Vagina (tissue), 2 donors: ENCODE data around the gene HOOK2. TPM values are rescaled to one million over a fixed set of nuclear protein-coding genes. Genes with fewer than 3 reads are reported as not detected.

Source experiments
- DNase-seq, 2 donors: peaks; one replicate each; pipeline ENCODE4 v3.0.0-alpha.2; 2017; ENCODE audit errors: extremely low spot score in 2 of 2
- H3K27ac ChIP-seq: fragments of 200-600 bp; sonication (generic); one replicate; pipeline ENCODE4 v1.5.1; 2019
- H3K27me3 ChIP-seq: fragments of 200-600 bp; sonication (generic); one replicate; pipeline ENCODE4 v1.5.1; 2019
- H3K36me3 ChIP-seq, 2 donors: fragments of 200-600 bp; sonication (generic); one replicate each; pipeline ENCODE4 v1.5.1; 2017 to 2019
- H3K4me1 ChIP-seq: fragments of 200-600 bp; sonication (generic); one replicate; pipeline ENCODE4 v1.5.1; 2019
- H3K4me3 ChIP-seq, 2 donors: fragments of 200-600 bp; sonication (generic); 1 replicate in 1 of 2; 2 replicates in 1 of 2; pipeline ENCODE4 v1.5.1; 2016 to 2019
- H3K9me3 ChIP-seq: fragments of 200-600 bp; sonication (generic); one replicate; pipeline ENCODE4 v1.5.1; 2019
- POLR2A ChIP-seq, 2 donors: fragments of 450-650 bp; IDR thresholded peaks; one replicate each; pipeline ENCODE4 v1.6.1; 2017; ENCODE audit warnings: antibody characterized with exemption in 2 of 2, mild to moderate bottlenecking in 2 of 2, moderate library complexity in 2 of 2
- POLR2AphosphoS5 ChIP-seq, 2 donors: sonication (generic); formaldehyde crosslinking; IDR thresholded peaks; one replicate each; pipeline ENCODE4 v1.9.0; 2017; ENCODE audit warnings: antibody characterized with exemption in 2 of 2, mild to moderate bottlenecking in 2 of 2, low read depth in 1 of 2; ENCODE audit not compliant: insufficient read depth in 1 of 2
- intact Hi-C: fragments of 100-400 bp; cut with DNase I; formaldehyde crosslinking; loops from one replicate; pipeline ENCODE4 v1.15.1; 2023
- total RNA-seq: library from RNA; depleted of rRNA; stranded (reverse); fragments of >200 nt; gene quantifications from one replicate; pipeline ENCODE4 v1.2.3, GENCODE V29; 2016
- TF ChIP-seq, protein P1 (sequence below), 3 experiments: fragments of 450-650 bp in 2 of 3; fragments of 200-600 bp in 1 of 3; sonication (generic) in 1 of 3; IDR thresholded peaks; one replicate each; pipeline ENCODE4 v1.5.1; 2017 to 2019; ENCODE audit warnings: antibody characterized with exemption in 3 of 3, mild to moderate bottlenecking in 2 of 3, moderate library complexity in 2 of 3

HOOK2 gene
- total RNA-seq, 1 donor from 2014 or later: 65.6 TPM

DNA sequence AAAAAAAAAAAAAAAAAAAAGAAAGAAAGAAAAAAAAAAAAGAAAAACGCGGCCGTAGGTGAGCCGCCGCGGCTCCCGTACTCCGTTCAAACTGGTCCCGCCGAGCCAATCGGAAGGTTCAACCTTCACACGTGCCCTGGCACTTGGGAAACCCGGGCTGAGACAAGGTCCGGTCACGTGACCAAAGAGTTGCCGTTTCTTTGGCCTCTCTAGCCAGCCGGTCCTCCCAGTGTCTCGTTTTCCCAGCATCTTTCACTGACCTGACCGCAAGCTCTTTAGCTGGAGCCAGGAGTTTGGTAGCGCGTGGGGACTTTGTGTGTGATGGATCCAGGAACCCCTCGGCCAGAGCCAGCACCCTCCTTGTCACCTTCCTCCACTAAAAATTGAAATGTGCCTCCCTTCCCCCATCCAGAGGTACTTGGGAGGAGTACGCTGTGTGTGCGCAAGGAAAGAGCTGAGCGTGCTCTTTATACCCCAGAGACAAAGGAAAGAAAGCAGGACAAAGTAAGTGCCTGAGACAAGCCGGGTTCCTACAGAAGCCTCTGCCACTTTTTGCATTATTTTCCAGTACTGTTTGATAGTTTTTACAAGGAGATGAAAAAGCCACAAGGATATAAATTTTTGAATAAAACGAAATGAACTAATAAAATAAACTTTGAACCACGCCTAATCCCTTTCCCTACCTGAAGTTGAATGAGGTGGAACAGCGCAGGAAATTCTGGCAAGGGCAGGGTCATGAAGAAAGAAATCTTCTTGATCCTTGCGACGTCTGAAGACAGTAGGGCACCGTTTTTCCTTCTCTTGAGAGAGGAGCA is 52.6 kb downstream of the HOOK2 start:
- TF ChIP-seq, protein P1, sequence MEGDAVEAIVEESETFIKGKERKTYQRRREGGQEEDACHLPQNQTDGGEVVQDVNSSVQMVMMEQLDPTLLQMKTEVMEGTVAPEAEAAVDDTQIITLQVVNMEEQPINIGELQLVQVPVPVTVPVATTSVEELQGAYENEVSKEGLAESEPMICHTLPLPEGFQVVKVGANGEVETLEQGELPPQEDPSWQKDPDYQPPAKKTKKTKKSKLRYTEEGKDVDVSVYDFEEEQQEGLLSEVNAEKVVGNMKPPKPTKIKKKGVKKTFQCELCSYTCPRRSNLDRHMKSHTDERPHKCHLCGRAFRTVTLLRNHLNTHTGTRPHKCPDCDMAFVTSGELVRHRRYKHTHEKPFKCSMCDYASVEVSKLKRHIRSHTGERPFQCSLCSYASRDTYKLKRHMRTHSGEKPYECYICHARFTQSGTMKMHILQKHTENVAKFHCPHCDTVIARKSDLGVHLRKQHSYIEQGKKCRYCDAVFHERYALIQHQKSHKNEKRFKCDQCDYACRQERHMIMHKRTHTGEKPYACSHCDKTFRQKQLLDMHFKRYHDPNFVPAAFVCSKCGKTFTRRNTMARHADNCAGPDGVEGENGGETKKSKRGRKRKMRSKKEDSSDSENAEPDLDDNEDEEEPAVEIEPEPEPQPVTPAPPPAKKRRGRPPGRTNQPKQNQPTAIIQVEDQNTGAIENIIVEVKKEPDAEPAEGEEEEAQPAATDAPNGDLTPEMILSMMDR (IDR thresholded peaks at IDR 0.05): no peak
- TF ChIP-seq POLR2A (IDR thresholded peaks at IDR 0.05) (no peak), POLR2AphosphoS5 (IDR thresholded peaks at IDR 0.05; ENCODE audit: insufficient read depth in 1 of 2, low read depth in 1 of 2) (peak; percentile 85 to 96)
- intact Hi-C loops: no loop called here
- peak overlapping the region; percentile 95 for H3K27ac ChIP-seq

GRCh38 chr19:12721656-12722565 is 53.4 kb downstream of the HOOK2 start:
- Histone ChIP-seq H3K4me1 (peaks cover 49% of the 10 kb centered on the region), H3K27me3 (no peaks in the 10 kb centered on the region), H3K9me3 (no peaks in the 10 kb centered on the region), H3K36me3 (peaks cover 0 to 17% of the 10 kb centered on the region in 2 donors), H3K4me3 (peak overlapping the region; percentile 78 to 84), H3K27ac (peak overlapping the region; percentile 95)
- peak in 1 of 2 donors; percentile 10 for TF ChIP-seq POLR2AphosphoS5 (IDR thresholded peaks at IDR 0.05; ENCODE audit: insufficient read depth in 1 of 2, low read depth in 1 of 2)
- no peak for TF ChIP-seq POLR2A (IDR thresholded peaks at IDR 0.05)
- no peak for DNase-seq
- intact Hi-C loops: no loop called here

More for the DNA sequence above, 52.6 kb downstream of the HOOK2 start:
- H3K27me3 ChIP-seq: no peaks in the 10 kb centered on the region
- H3K36me3 ChIP-seq: peaks cover 0 to 10% of the 10 kb centered on the region in 2 donors
- peak overlapping the region; percentile 78 to 84 for H3K4me3 ChIP-seq
- peak in 1 of 2 donors; percentile 98 for DNase-seq
- no peaks in the 10 kb centered on the region for H3K9me3 ChIP-seq
- H3K4me1 ChIP-seq: peaks cover 49% of the 10 kb centered on the region

DNA sequence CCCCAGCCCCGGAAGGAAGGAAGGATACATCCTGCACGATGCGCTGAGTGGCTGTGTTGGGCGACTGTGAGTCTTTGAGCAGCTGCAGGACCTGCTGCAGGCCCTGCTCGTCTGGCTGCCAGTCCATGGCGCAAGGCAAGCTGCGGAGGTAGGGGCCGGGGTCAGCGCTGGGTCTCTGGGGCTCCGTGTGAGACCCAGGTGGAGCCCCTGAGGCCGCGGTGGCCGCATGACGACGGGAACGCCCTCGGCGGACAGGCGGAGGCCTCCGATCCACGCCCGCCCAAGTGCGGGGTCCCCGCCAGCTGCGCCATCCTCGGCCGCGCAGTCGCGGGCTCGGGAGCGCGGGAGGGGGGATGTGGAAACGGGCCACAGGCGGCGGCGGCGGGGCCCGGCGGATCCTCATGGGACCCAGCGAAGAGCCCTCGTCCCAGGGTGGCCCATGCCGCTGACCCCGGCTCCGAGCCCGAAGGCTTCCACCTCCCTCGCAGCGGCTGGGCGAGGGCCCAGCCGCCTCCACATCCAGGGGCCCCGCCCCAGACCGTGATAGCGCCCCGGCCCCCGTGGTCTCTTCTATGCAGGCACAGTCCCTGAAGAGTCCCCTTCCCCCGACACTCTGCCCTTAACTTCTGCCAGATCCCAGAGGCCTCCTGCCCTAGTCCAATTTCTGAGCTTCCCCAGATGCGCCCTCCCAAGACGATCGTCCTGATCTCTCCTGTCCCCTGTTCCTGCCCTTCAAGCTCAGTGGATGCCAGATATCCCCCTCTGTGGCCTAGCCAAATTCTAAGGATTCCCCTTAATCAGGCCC is 54.3 kb downstream of the HOOK2 start:
- TF ChIP-seq POLR2A (IDR thresholded peaks at IDR 0.05): no peak
- TF ChIP-seq, protein P1 (IDR thresholded peaks at IDR 0.05): no peak
- no peak for TF ChIP-seq POLR2AphosphoS5 (IDR thresholded peaks at IDR 0.05; ENCODE audit: insufficient read depth in 1 of 2, low read depth in 1 of 2)
- peaks cover 49% of the 10 kb centered on the region for H3K4me1 ChIP-seq
- peaks cover 0 to 22% of the 10 kb centered on the region in 2 donors for H3K36me3 ChIP-seq
- no peaks in the 10 kb centered on the region for H3K27me3 ChIP-seq
- H3K4me3 ChIP-seq: peak overlapping the region; percentile 78 to 84
- DNase-seq: no peak
- intact Hi-C loops: no loop called here
- no peaks in the 10 kb centered on the region for H3K9me3 ChIP-seq
- H3K27ac ChIP-seq: peak overlapping the region; percentile 95

- H3K4me1 ChIP-seq: peaks cover 49% of the 10 kb centered on the region
- no peak for DNase-seq
- peak overlapping the region; percentile 78 to 84 for H3K4me3 ChIP-seq
These were observed 55.1 kb downstream of the HOOK2 start for GRCh38 chr19:12720296-12720695.

More at GRCh38 chr19:12720296-12720695, 55.1 kb downstream of the HOOK2 start:
- Histone ChIP-seq H3K27ac (peak overlapping the region; percentile 95), H3K9me3 (no peaks in the 10 kb centered on the region), H3K36me3 (peaks cover 0 to 28% of the 10 kb centered on the region in 2 donors), H3K27me3 (no peaks in the 10 kb centered on the region)
- intact Hi-C loops: no loop called here
- no peak for TF ChIP-seq POLR2A (IDR thresholded peaks at IDR 0.05)
- TF ChIP-seq POLR2AphosphoS5 (IDR thresholded peaks at IDR 0.05; ENCODE audit: insufficient read depth in 1 of 2, low read depth in 1 of 2): no peak
- TF ChIP-seq, protein P1 (IDR thresholded peaks at IDR 0.05): no peak
